Measurements from ENCODE around the gene AGK. TPM values are rescaled to one million over a fixed set of nuclear protein-coding genes. Genes with fewer than 3 reads are reported as not detected.

AGK gene
- total and polyA plus RNA-seq, 4 donors, result 7.2 to 13.6 (median 8.9) TPM

DNA sequence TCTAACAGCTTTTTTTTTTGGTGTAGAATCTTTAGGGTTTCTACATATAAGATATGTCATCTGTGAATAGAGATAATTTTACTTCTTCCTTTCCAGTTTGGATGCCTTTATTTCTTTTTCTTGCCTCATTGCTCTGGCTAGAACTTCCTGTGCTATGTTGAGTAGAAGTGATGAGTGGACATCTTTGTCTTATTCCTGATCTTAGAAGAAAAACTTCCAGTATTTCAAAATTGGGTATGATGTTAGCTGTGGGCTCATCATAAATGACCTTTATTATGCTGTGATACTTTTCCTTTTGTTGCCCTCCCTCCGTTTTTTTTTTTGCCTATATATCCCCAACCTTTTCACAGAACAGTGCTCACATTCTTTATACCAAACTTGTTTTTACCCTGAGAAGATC is 8.8 kb downstream of the AGK start:
- Histone ChIP-seq H3K4me3 (ENCODE audit: low read depth in 1 of 3, low read length in 3 of 3) (no peak overlapping the region), H3K9me3 (ENCODE audit: control insufficient read depth in 4 of 4, low read length in 3 of 4) (no peaks in the 10 kb centered on the region), H3K4me1 (ENCODE audit: control insufficient read depth in 4 of 4, insufficient read depth in 4 of 4, low read length in 3 of 4) (no peaks in the 10 kb centered on the region), H3K27me3 (ENCODE audit: control insufficient read depth in 4 of 4, insufficient read depth in 4 of 4, low read length in 3 of 4) (no peaks in the 10 kb centered on the region), H3K36me3 (ENCODE audit: control insufficient read depth in 4 of 4, insufficient read depth in 3 of 4, low read depth in 1 of 4, low read length in 3 of 4) (peaks cover 2 to 14% (median 7%) of the 10 kb centered on the region in 4 donors), H3K9ac (ENCODE audit: low read depth in 1 of 2, low read length in 2 of 2) (no peak overlapping the region), H3K27ac (ENCODE audit: low read depth in 1 of 2, low read length in 2 of 2) (no peak overlapping the region)
- DNase-seq (ENCODE audit: low spot score), result no peak
- WGBS, result 96% methylated on average over 1 of the region's 1 CpG
- TF ChIP-seq, protein P1, sequence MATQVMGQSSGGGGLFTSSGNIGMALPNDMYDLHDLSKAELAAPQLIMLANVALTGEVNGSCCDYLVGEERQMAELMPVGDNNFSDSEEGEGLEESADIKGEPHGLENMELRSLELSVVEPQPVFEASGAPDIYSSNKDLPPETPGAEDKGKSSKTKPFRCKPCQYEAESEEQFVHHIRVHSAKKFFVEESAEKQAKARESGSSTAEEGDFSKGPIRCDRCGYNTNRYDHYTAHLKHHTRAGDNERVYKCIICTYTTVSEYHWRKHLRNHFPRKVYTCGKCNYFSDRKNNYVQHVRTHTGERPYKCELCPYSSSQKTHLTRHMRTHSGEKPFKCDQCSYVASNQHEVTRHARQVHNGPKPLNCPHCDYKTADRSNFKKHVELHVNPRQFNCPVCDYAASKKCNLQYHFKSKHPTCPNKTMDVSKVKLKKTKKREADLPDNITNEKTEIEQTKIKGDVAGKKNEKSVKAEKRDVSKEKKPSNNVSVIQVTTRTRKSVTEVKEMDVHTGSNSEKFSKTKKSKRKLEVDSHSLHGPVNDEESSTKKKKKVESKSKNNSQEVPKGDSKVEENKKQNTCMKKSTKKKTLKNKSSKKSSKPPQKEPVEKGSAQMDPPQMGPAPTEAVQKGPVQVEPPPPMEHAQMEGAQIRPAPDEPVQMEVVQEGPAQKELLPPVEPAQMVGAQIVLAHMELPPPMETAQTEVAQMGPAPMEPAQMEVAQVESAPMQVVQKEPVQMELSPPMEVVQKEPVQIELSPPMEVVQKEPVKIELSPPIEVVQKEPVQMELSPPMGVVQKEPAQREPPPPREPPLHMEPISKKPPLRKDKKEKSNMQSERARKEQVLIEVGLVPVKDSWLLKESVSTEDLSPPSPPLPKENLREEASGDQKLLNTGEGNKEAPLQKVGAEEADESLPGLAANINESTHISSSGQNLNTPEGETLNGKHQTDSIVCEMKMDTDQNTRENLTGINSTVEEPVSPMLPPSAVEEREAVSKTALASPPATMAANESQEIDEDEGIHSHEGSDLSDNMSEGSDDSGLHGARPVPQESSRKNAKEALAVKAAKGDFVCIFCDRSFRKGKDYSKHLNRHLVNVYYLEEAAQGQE (IDR thresholded peaks at IDR 0.05), result no peak
- TF ChIP-seq, protein P2, sequence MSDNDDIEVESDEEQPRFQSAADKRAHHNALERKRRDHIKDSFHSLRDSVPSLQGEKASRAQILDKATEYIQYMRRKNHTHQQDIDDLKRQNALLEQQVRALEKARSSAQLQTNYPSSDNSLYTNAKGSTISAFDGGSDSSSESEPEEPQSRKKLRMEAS (IDR thresholded peaks at IDR 0.05), result no peak
- TF ChIP-seq TAF1 (conservative IDR thresholded peaks at IDR 0.05) (no peak), FOXA2 (IDR thresholded peaks at IDR 0.05) (no peak), FOXA1 (IDR thresholded peaks at IDR 0.05) (no peak), SP1 (IDR thresholded peaks at IDR 0.05) (no peak), HNF4G (IDR thresholded peaks at IDR 0.05) (no peak), JUND (IDR thresholded peaks at IDR 0.05) (no peak), YY1 (IDR thresholded peaks at IDR 0.05) (no peak), NR2F2 (IDR thresholded peaks at IDR 0.05) (no peak)
- TF ChIP-seq, protein P3, sequence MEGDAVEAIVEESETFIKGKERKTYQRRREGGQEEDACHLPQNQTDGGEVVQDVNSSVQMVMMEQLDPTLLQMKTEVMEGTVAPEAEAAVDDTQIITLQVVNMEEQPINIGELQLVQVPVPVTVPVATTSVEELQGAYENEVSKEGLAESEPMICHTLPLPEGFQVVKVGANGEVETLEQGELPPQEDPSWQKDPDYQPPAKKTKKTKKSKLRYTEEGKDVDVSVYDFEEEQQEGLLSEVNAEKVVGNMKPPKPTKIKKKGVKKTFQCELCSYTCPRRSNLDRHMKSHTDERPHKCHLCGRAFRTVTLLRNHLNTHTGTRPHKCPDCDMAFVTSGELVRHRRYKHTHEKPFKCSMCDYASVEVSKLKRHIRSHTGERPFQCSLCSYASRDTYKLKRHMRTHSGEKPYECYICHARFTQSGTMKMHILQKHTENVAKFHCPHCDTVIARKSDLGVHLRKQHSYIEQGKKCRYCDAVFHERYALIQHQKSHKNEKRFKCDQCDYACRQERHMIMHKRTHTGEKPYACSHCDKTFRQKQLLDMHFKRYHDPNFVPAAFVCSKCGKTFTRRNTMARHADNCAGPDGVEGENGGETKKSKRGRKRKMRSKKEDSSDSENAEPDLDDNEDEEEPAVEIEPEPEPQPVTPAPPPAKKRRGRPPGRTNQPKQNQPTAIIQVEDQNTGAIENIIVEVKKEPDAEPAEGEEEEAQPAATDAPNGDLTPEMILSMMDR (IDR thresholded peaks at IDR 0.05; ENCODE audit: low read depth, low read length, missing input control), result no peak
- TF ChIP-seq, protein P4, sequence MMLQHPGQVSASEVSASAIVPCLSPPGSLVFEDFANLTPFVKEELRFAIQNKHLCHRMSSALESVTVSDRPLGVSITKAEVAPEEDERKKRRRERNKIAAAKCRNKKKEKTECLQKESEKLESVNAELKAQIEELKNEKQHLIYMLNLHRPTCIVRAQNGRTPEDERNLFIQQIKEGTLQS (IDR thresholded peaks at IDR 0.05), result no peak

DNA sequence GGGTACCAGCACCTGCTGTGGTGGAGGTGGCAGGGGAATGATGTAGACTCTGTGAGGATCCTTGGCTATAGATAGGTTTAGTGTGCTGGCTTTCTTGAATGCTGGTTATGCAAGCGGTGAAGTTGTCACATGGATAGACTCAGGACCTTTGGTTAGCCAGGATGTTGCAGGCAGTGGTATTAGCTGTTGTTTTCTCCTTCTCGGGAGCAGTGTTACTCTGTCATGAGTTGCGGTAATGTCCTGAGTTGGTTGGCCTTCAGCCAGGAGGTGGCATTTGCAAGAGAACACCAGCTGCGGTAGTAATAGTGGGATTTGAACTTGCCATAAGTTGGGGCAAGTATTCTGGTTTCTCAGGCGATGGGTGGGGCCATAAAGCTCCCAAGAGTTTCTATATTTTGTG is 10.8 kb downstream of the AGK start:
- H3K9ac ChIP-seq (ENCODE audit: low read depth in 1 of 2, low read length in 2 of 2), result no peak overlapping the region
- DNase-seq (ENCODE audit: low spot score), result no peak
- no peaks in the 10 kb centered on the region for H3K27me3 ChIP-seq (ENCODE audit: control insufficient read depth in 4 of 4, insufficient read depth in 4 of 4, low read length in 3 of 4)
- H3K4me1 ChIP-seq (ENCODE audit: control insufficient read depth in 4 of 4, insufficient read depth in 4 of 4, low read length in 3 of 4), result no peaks in the 10 kb centered on the region
- 97% methylated on average over 5 of the region's 5 CpGs for WGBS
- H3K9me3 ChIP-seq (ENCODE audit: control insufficient read depth in 4 of 4, low read length in 3 of 4), result no peaks in the 10 kb centered on the region
- H3K27ac ChIP-seq (ENCODE audit: low read depth in 1 of 2, low read length in 2 of 2), result no peak overlapping the region
- H3K4me3 ChIP-seq (ENCODE audit: low read depth in 1 of 3, low read length in 3 of 3), result no peak overlapping the region
- H3K36me3 ChIP-seq (ENCODE audit: control insufficient read depth in 4 of 4, insufficient read depth in 3 of 4, low read depth in 1 of 4, low read length in 3 of 4), result peaks cover 0 to 20% (median 6%) of the 10 kb centered on the region in 4 donors
- TF ChIP-seq, protein P1 (IDR thresholded peaks at IDR 0.05), result no peak
- TF ChIP-seq, protein P5, sequence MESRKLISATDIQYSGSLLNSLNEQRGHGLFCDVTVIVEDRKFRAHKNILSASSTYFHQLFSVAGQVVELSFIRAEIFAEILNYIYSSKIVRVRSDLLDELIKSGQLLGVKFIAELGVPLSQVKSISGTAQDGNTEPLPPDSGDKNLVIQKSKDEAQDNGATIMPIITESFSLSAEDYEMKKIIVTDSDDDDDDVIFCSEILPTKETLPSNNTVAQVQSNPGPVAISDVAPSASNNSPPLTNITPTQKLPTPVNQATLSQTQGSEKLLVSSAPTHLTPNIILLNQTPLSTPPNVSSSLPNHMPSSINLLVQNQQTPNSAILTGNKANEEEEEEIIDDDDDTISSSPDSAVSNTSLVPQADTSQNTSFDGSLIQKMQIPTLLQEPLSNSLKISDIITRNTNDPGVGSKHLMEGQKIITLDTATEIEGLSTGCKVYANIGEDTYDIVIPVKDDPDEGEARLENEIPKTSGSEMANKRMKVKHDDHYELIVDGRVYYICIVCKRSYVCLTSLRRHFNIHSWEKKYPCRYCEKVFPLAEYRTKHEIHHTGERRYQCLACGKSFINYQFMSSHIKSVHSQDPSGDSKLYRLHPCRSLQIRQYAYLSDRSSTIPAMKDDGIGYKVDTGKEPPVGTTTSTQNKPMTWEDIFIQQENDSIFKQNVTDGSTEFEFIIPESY (IDR thresholded peaks at IDR 0.05), result no peak
- TF ChIP-seq EGR1 (IDR thresholded peaks at IDR 0.05; ENCODE audit: low read depth in 2 of 2) (no peak), NR2F2 (IDR thresholded peaks at IDR 0.05) (no peak), HNF4A (conservative IDR thresholded peaks at IDR 0.05) (no peak), JUND (IDR thresholded peaks at IDR 0.05) (no peak), YY1 (IDR thresholded peaks at IDR 0.05) (no peak), GABPA (IDR thresholded peaks at IDR 0.05 in 1 of 2, conservative IDR thresholded peaks at IDR 0.05 in 1 of 2) (no peak), SP1 (IDR thresholded peaks at IDR 0.05) (no peak), HNF4G (IDR thresholded peaks at IDR 0.05) (no peak), FOXA1 (IDR thresholded peaks at IDR 0.05) (no peak)
- TF ChIP-seq, protein P3 (IDR thresholded peaks at IDR 0.05; ENCODE audit: low read depth, low read length, missing input control), result no peak
- TF ChIP-seq, protein P2 (IDR thresholded peaks at IDR 0.05), result no peak
- TF ChIP-seq, protein P4 (IDR thresholded peaks at IDR 0.05), result no peak
